ENCODE data around the gene SAPCD2. TPM values are rescaled to one million over a fixed set of nuclear protein-coding genes. Genes with fewer than 3 reads are reported as not detected.

SAPCD2 gene
- total and polyA plus RNA-seq, 9 of the 15 experiments (the other 6 are each of a cell fraction or from before 2014, with no cell fraction given), result 3.4 to 91.8 (median 18.8) TPM

- TF ChIP-seq ZNF583 (CRISPR knock-in tag; IDR thresholded peaks at IDR 0.05) (no peak), HDAC2 (IDR thresholded peaks at IDR 0.05) (0 out of 2 replicates have a peak, but pooled peaks have one; percentile 24), ARID1B (IDR thresholded peaks at IDR 0.05) (peak; percentile 63), KDM5B (IDR thresholded peaks at IDR 0.05; ENCODE audit: insufficient replicate concordance, low read depth, low read length) (peak; percentile 44), TEAD2 (tag; IDR thresholded peaks at IDR 0.05) (no peak), CEBPZ (IDR thresholded peaks at IDR 0.05; ENCODE audit: borderline replicate concordance, low read depth, low read length) (no peak), TEAD4 (IDR thresholded peaks at IDR 0.05; ENCODE audit: low read length) (no peak), TEAD4 (CRISPR knock-in tag; IDR thresholded peaks at IDR 0.05; ENCODE audit: borderline replicate concordance) (no peak), FOXP1 (CRISPR knock-in tag; IDR thresholded peaks at IDR 0.05) (no peak), UBTF (IDR thresholded peaks at IDR 0.05; ENCODE audit: borderline replicate concordance in 1 of 2, low read depth in 2 of 2, low read length in 2 of 2) (peak in 1 of 2 experiments; percentile 74; a peak in 1 of 4 replicates), ZNF584 (CRISPR knock-in tag; IDR thresholded peaks at IDR 0.05; ENCODE audit: low read depth) (no peak), PTTG1 (tag; IDR thresholded peaks at IDR 0.05; ENCODE audit: low read depth) (no peak), ZBTB12 (CRISPR knock-in tag; IDR thresholded peaks at IDR 0.05) (no peak), EP300 (IDR thresholded peaks at IDR 0.05; ENCODE audit: low read length) (peak; percentile 10; the same call in 1 of the 2 replicates), NR2C2 (CRISPR knock-in tag; IDR thresholded peaks at IDR 0.05) (no peak), NR2C2 (tag; IDR thresholded peaks at IDR 0.05) (no peak)
Observed at GRCh38 chr9:137083394-137084004, 13.1 kb upstream of the SAPCD2 start (continued).

Measured in K562 (cell line).